ENCODE results near the gene PLEKHG7. TPM values are rescaled to one million over a fixed set of nuclear protein-coding genes. Genes with fewer than 3 reads are reported as not detected.
"Not testable (repeated sequence)": the region's sequence is repeated elsewhere in the genome, so short reads cannot be mapped to it uniquely, and the experiment has no call there.

PLEKHG7 gene
- total RNA-seq, 1 donor from 2014 or later = not detected

GRCh38 chr12:92745856-92746550 lies 43.2 kb downstream of the PLEKHG7 start:
- intact Hi-C loops (cut with micrococcal nuclease) = no loop called here

GRCh38 chr12:92747151-92747550 lies 44.4 kb downstream of the PLEKHG7 start:
- intact Hi-C loops (cut with micrococcal nuclease) = no loop called here

- intact Hi-C loops (cut with micrococcal nuclease) = not testable (repeated sequence)
Observed at GRCh38 chr12:92749691-92750090, 46.9 kb downstream of the PLEKHG7 start.

GRCh38 chr12:92753976-92754885 lies 51.4 kb downstream of the PLEKHG7 start:
- intact Hi-C loops (cut with micrococcal nuclease) = no loop called here

GRCh38 chr12:92756898-92757596 lies 54.3 kb downstream of the PLEKHG7 start:
- intact Hi-C loops (cut with micrococcal nuclease) = no loop called here

GRCh38 chr12:92757597-92758121 lies 54.9 kb downstream of the PLEKHG7 start:
- intact Hi-C loops (cut with micrococcal nuclease) = no loop called here

GRCh38 chr12:92759634-92760268 lies 57.0 kb downstream of the PLEKHG7 start:
- intact Hi-C loops (cut with micrococcal nuclease) = no loop called here

- intact Hi-C loops (cut with micrococcal nuclease) = no loop called here
Observed at GRCh38 chr12:92762773-92763172, 60.0 kb downstream of the PLEKHG7 start.

- intact Hi-C loops (cut with micrococcal nuclease) = no loop called here
Observed at GRCh38 chr12:92764831-92765230, 62.0 kb downstream of the PLEKHG7 start.

GRCh38 chr12:92765871-92766270 lies 63.1 kb downstream of the PLEKHG7 start:
- intact Hi-C loops (cut with micrococcal nuclease) = no loop called here

- intact Hi-C loops (cut with micrococcal nuclease) = no loop called here
Observed at GRCh38 chr12:92769124-92769901, 66.5 kb downstream of the PLEKHG7 start.

- intact Hi-C loops (cut with micrococcal nuclease) = no loop called here
Observed at GRCh38 chr12:92771001-92771400, 68.2 kb downstream of the PLEKHG7 start.

GRCh38 chr12:92775416-92775815 lies 72.6 kb downstream of the PLEKHG7 start:
- intact Hi-C loops (cut with micrococcal nuclease) = no loop called here

- intact Hi-C loops (cut with micrococcal nuclease) = no loop called here
Observed at GRCh38 chr12:92778525-92778924, 75.7 kb downstream of the PLEKHG7 start.

- intact Hi-C loops (cut with micrococcal nuclease) = loop anchor here (10.0 kb wide), 1 partner anchor 1395 kb away; no protein-coding TSS in a partner anchor
Observed at GRCh38 chr12:92779902-92780301, 77.1 kb downstream of the PLEKHG7 start.

GRCh38 chr12:92784356-92784755 lies 81.6 kb downstream of the PLEKHG7 start:
- intact Hi-C loops (cut with micrococcal nuclease) = loop anchor here (2.0 to 10.0 kb wide), 3 partner anchors 612 to 1400 kb away; no protein-coding TSS in a partner anchor

- intact Hi-C loops (cut with micrococcal nuclease) = loop anchor here (1.0 to 10.0 kb wide), 7 partner anchors 142 to 1400 kb away; partner anchors contain the start of genes EEA1 and NUDT4
Observed at GRCh38 chr12:92784797-92785562, 82.2 kb downstream of the PLEKHG7 start.

GRCh38 chr12:92785563-92785950 lies 82.8 kb downstream of the PLEKHG7 start:
- intact Hi-C loops (cut with micrococcal nuclease) = loop anchor here (1.0 to 10.0 kb wide), 7 partner anchors 142 to 1401 kb away; partner anchors contain the start of genes EEA1 and NUDT4

GRCh38 chr12:92786045-92786444 lies 83.3 kb downstream of the PLEKHG7 start:
- intact Hi-C loops (cut with micrococcal nuclease) = loop anchor here (5.0 to 10.0 kb wide), 4 partner anchors 141 to 1401 kb away; partner anchors contain the start of genes EEA1 and NUDT4

Data from T-helper 2 cell treated with Interferon-gamma antibody and Interleukin-4, amounts not matched to agents 100 ng/mL and 5 ng/mL, for 36 hours (primary cell).